Fibroblast of mammary gland (primary cell): ENCODE measurements around the gene ABCD2.
"Not testable (repeated sequence)": the region's sequence is repeated elsewhere in the genome, so short reads cannot be mapped to it uniquely, and the experiment has no call there.

ENCODE experiments used
- DNase-seq: peaks from one replicate; pipeline ENCODE4 v3.0.0-alpha.2; 2010; ENCODE audit warnings: low read depth
- H3K4me3 ChIP-seq: 2 replicates; pipeline ENCODE4 v1.5.1; 2011; ENCODE audit warnings: low read depth, mild to moderate bottlenecking, low read length, moderate library complexity; ENCODE audit not compliant: control insufficient read depth
- CTCF ChIP-seq: conservative IDR thresholded peaks from 2 replicates; pipeline ENCODE4 v1.5.1; 2011; ENCODE audit warnings: low read depth, low read length, inconsistent platforms; ENCODE audit not compliant: control insufficient read depth, insufficient read depth

The ABCD2 gene

DNA sequence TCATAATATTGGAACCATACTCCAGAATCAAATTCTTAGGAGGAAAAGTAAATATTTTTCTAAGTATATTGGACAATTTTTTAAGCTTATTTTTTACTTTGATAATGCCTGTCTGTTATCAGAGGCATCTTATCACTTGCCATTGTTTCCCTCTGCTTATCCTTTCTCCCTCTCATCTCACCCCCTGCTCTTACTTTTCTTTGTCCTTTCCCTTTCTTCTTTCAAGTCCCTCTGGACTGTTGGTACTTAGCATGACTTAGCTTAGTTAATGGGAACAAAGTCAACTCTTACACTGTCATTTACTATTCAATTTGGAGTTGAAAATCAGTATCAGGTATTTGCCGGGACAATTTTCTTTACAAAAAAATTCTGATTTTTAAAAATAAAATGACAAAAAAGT, 45.2 kb downstream of the ABCD2 start:
- no peak for DNase-seq
- H3K4me3 ChIP-seq: no peak overlapping the region
- TF ChIP-seq CTCF: no peak

GRCh38 chr12:39573971-39574370, 45.6 kb downstream of the ABCD2 start:
- TF ChIP-seq CTCF: no peak
- no peak overlapping the region for H3K4me3 ChIP-seq
- DNase-seq: no peak

- TF ChIP-seq CTCF: no peak
- H3K4me3 ChIP-seq: no peak overlapping the region
- DNase-seq: no peak
Observed at GRCh38 chr12:39572551-39572950, 47.1 kb downstream of the ABCD2 start.

DNA sequence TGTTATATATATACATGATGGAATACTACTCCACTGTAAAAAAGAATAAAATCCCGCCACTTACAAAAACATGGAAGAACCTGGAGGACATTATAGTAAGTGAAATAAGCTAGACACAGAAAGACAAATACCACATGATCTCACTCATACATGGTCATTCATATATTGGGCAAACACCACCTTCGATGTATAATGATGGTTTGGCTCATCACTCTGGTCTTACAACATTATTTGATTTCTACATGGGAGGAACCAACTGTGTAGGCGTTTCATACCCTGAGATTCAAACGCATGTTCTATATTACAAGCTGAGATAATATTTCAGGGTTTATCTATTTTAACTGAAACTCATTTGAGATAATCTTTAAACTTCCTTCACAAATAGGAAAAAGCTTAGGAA, 48.3 kb downstream of the ABCD2 start:
- H3K4me3 ChIP-seq: no peak overlapping the region
- TF ChIP-seq CTCF: no peak
- DNase-seq: peak; percentile 10

- DNase-seq: no peak
- no peak overlapping the region for H3K4me3 ChIP-seq
- TF ChIP-seq CTCF: no peak
Observed at GRCh38 chr12:39553476-39553875, 66.1 kb downstream of the ABCD2 start.

DNA sequence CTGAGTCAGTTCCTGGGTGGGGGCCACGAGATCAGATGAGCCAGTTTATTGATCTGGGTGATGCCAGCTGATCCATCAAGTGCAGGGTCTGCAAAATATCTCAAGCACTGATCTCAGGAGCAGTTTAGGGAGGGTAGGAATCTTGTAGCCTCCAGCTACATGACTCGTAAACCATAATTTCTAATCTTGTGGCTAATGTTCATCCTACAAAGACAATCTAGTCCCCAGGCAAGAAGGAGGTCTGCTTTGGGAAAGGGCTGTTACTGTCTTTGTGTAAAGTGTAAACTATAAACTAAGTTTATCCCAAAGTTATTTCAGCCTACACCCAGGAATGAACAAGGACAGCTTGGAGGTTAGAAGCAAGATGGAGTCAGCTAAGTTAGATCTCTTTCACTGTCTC, 75.4 kb downstream of the ABCD2 start:
- not testable (repeated sequence) for DNase-seq, H3K4me3 ChIP-seq

- DNase-seq: no peak
- TF ChIP-seq CTCF: no peak
- no peak overlapping the region for H3K4me3 ChIP-seq
Observed at GRCh38 chr12:39541471-39541870, 78.1 kb downstream of the ABCD2 start.

GRCh38 chr12:39538679-39539104, 80.9 kb downstream of the ABCD2 start:
- DNase-seq: no peak
- no peak for TF ChIP-seq CTCF
- no peak overlapping the region for H3K4me3 ChIP-seq
